Muscle of arm (tissue), 12 donors: Measurements from ENCODE around the gene ZNF366. TPM values are rescaled to one million over a fixed set of nuclear protein-coding genes. Genes with fewer than 3 reads are reported as not detected.

Source experiments
- DNase-seq: peaks from one replicate; pipeline ENCODE4 v3.0.0-alpha.2; 2013
- polyA plus RNA-seq, 12 donors: library from polyadenylated mRNA; unstranded; fragments of 120-200 nt; gene quantifications; one replicate each; pipeline ENCODE4 v1.2.1, GENCODE V29; 2013; ENCODE audit not compliant: insufficient read length in 12 of 12

ZNF366 gene
- polyA plus RNA-seq, 12 donors: 2.3 to 3.8 (median 2.8) TPM; not detected in 2

- no peak for DNase-seq
These were observed 39.2 kb downstream of the ZNF366 start for GRCh38 chr5:72468024-72468423.

DNA sequence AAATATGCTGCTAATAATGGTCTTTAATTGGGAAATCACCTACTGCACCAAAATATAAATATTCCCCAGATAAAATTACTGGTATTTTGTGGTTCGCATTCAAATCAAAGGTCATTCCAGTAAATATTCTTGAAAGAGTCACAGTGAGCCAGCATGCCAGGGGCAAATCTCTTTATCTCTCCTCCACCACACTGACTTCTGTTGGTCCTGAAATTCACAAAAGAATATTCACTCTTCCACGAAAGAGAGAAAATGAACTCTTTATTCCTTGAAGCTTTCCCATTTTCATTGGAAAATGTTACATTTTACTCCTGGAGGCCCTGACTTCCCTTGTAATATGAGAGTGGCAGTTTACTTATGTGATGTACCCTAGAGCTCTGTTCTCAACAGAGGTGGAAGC lies 39.7 kb downstream of the ZNF366 start:
- DNase-seq: no peak

DNA sequence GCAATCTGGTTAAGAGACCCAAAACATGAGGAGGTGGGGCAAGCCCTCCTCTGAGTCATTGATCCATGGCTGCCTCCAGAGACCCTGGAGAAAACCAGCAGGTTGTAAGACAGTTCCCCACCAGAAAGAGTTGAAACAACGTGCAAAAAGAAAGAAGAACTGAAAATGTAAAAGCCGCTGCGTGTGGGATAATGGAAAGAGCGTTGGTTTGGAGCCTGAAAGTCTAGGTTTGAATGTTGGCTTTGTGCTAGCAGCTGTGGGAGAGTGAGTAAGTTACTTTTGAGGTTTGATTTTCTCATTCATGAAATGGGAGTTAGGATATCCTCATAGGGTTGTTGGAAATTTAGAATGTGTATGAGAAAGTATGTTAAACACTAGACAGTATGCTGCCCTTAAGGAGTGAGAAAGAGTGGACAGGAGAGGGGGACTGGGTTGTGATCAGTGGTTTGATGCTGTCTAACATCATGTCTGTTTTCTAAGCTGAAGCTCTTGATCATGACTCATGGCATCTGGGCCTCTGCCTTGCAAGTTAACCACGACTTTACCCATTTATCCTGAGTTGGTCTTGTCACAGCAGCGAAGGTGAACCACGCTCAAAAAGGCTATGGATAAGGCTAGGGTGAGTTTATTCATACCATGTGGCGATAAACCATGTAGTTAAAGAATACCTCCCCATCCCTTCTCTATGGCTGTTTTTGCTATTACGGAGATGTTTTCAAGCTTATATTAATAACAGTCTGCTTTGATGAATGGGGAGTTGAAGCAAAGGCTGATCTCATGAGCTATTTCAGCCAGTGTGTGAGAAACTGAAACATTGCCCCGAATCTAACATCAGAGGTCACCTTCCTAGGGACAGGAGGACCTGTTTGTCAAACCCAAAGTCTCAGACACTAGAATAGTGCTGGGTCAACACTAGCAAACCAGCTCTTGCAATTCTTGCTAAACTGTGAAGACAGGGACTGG lies 41.3 kb downstream of the ZNF366 start:
- no peak for DNase-seq

- no peak for DNase-seq
These were observed 42.1 kb downstream of the ZNF366 start for GRCh38 chr5:72465066-72465465.

- DNase-seq: no peak
These were observed 43.1 kb downstream of the ZNF366 start for GRCh38 chr5:72464071-72464470.

DNA sequence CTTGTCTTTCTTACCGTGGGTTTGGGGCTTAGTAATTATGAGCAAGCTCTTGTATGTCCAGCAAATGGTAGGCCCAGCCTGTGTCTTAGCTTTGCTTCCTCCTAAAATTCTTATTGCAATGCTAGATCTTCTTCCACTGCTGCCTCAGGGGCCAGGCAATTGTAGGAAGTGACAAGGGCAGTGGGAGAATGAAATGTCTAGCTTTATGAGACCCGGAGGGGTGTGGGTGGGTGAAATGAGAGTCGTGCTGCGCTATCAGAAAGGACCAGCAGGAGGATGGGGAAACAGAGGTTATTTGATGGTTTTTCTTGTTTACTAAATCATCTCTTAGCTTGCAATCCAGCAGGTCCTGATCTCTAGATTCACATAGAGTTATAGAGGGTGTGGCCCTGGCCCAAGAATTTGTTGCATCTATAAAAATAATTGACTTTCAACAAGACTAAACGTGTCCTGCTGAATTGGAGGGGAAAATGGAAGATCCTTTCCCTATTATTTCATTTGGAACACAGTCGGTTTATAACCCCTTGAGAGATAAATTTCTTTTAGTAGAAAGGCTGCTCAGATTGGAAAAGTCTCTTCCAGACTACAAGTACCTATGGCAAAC lies 43.7 kb downstream of the ZNF366 start:
- DNase-seq: no peak

- no peak for DNase-seq
These were observed 46.8 kb downstream of the ZNF366 start for GRCh38 chr5:72460413-72460812.

- no peak for DNase-seq
These were observed 47.3 kb downstream of the ZNF366 start for GRCh38 chr5:72459913-72460312.

DNA sequence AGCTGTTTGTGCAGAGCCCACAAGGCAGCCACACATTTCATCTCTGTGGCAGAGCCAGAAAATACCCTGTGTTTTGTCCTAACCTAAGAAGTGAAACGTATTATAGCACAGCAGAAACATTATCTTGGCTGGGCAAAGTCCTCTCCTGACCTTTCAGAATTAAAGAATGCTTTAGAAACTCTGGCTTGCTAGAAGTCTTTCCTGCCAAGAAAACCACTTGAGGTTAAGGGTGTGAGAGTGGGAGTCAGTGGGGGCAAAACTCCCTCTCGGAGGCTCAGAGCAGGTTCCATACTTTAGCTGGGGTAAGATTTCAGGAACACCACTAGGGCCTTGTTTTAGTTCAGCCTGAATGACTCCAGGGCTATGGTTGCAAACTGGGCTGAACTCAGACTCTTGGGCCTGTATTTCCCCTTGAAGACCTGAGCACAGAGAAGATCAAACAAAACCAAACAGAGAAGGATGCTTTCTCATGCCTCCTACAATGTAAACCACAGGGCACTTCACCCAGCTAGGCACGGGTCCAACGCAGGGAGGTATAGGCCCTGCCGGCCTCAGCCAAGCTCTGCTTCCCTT lies 48.0 kb downstream of the ZNF366 start:
- no peak for DNase-seq

DNA sequence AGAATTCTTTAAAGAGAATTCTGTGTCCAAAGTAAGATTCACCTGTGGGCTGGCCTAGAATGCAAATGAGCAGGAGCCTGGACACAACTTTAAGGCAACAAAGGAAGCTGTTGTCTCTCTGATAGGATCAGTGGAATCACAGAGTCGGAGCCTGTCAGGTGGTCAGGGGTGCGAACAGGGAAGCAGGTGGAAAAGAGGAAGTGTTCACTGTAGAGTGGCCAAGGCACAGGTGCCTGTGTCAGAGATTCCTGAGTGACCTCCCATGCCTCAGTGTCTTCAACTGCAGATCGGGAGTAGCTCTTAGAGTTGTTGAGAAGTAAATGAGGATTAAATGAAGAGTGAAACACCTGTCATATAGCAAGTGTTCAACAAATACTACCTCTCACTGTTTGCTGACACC lies 48.8 kb downstream of the ZNF366 start:
- DNase-seq: no peak

- no peak for DNase-seq
These were observed 49.7 kb downstream of the ZNF366 start for GRCh38 chr5:72457491-72457890.

- no peak for DNase-seq
These were observed 50.7 kb downstream of the ZNF366 start for GRCh38 chr5:72456391-72457074.

DNA sequence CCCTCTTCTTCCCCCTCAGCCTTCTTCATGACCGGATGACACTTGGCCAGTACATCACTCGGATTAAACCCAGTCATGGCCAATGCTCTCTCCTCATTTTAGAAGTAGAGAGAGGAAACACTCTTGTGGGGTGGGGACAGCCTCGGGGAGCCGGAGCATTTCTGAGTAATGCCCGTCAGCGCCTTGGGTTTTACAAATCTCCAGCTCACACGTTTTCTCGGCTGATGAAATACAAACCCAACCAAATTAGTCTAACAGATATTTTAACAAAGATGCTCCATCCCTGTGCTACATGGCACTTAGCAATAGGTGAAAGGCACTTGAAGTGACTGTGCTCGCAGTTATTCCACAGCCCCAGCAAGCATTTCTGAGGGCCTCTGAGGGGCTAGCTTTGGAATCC lies 51.7 kb downstream of the ZNF366 start:
- no peak for DNase-seq

- no peak for DNase-seq
These were observed 52.2 kb downstream of the ZNF366 start for GRCh38 chr5:72454996-72455395.

- no peak for DNase-seq
These were observed 53.9 kb downstream of the ZNF366 start for GRCh38 chr5:72453246-72453775.

GRCh38 chr5:72452515-72453245 lies 54.5 kb downstream of the ZNF366 start:
- DNase-seq: peak; percentile 96

GRCh38 chr5:72451741-72452505 lies 55.3 kb downstream of the ZNF366 start:
- peak; percentile 93 for DNase-seq

DNA sequence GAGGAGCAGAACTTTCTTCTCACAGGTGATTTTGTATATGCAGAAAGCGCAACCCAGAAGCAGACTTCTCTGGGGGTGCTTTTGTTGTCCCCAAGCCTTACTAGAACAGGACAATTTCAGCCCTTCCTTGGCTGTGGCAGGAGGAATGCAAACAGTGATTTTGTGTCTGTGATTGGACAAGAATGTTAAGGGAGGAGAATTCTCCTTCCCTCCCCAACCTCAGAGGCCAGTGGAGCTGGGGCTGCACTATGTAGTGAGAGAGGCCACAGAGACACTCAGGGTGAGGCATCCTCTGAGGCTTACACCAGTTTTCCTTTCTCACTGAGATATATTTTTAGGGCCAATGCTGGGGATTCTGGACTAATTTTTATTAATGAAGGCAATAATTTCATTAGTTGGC lies 58.8 kb downstream of the ZNF366 start:
- no peak for DNase-seq

DNA sequence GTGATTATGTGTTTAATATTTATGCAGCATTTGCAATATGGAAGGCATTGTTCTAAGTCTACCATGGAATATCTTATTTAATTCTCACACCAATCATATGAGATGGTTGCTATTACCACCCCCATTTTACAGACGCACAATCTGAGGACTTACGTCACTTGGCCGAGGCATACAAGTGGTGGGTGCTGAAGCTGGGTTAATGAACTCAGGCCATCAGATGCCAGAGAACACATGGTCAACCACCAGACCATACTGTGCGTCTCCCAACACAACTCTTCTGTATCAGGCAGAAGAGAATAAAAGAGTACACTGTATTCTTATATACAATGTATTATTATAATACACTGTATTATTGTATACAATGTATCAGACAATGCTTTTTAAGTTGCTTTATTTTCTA lies 59.5 kb downstream of the ZNF366 start:
- no peak for DNase-seq

DNA sequence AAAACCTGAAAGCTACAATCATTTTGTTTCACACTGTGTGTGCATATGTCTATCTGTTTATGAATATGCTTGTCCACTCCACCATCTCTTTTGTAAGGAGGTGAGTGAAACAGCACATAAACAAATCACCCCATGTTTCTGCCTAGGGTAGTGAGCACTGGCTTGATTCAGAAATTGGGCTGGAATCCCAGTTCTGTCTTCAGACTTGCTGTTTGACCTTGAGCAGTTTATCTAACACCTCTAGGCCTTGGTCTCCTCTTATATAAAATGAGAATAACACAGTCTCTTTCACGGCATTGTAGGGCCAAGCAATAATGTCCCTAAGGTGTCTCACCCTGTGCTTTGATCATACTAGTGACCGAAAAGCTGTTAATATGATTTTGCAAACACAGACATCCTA lies 61.2 kb downstream of the ZNF366 start:
- no peak for DNase-seq

- DNase-seq: no peak
These were observed 63.3 kb downstream of the ZNF366 start for GRCh38 chr5:72443883-72444282.
